ENCODE measurements around the gene BAZ1B.
"Not testable (repeated sequence)": the region's sequence is repeated elsewhere in the genome, so short reads cannot be mapped to it uniquely, and the experiment has no call there.

The BAZ1B gene, protein sequence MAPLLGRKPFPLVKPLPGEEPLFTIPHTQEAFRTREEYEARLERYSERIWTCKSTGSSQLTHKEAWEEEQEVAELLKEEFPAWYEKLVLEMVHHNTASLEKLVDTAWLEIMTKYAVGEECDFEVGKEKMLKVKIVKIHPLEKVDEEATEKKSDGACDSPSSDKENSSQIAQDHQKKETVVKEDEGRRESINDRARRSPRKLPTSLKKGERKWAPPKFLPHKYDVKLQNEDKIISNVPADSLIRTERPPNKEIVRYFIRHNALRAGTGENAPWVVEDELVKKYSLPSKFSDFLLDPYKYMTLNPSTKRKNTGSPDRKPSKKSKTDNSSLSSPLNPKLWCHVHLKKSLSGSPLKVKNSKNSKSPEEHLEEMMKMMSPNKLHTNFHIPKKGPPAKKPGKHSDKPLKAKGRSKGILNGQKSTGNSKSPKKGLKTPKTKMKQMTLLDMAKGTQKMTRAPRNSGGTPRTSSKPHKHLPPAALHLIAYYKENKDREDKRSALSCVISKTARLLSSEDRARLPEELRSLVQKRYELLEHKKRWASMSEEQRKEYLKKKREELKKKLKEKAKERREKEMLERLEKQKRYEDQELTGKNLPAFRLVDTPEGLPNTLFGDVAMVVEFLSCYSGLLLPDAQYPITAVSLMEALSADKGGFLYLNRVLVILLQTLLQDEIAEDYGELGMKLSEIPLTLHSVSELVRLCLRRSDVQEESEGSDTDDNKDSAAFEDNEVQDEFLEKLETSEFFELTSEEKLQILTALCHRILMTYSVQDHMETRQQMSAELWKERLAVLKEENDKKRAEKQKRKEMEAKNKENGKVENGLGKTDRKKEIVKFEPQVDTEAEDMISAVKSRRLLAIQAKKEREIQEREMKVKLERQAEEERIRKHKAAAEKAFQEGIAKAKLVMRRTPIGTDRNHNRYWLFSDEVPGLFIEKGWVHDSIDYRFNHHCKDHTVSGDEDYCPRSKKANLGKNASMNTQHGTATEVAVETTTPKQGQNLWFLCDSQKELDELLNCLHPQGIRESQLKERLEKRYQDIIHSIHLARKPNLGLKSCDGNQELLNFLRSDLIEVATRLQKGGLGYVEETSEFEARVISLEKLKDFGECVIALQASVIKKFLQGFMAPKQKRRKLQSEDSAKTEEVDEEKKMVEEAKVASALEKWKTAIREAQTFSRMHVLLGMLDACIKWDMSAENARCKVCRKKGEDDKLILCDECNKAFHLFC (N-terminal part only)

DNA sequence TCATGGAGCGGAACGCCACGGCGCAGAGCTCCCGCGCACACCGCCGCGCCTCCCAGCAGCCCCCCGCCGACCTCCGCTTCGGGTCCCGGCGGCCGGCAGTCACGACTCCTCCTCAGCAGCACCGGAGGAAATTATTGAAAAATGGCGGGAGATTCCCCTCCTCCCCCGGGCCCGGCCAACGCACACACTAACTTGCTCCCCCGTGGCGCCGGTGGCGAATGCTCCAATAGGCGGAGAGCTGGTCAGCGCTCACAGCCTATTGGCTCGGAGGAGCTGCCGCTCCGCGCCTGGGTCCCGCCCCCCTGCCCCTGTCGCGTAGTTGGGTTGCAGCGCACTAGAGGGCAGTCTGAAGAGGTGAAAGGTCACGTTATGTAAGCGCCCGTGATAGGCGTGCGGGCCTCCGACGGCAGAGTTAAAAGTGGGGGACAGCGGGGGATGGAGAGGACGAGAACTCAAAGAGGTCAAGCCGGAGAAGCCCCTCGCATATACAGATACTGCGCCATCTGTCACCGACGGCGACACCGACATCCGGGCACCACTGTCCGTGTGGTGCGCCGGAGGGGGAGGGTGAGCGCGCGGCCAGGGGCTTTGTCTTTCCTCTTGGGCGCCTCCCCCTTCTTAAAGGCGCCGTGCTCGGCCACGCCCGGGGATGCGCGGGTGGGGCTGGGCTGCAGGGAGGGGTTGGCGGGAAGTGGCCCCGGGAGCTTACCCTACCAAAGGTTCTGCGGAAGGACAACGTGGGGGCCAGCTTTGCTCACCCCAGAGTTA, at the start of gene BAZ1B:
Gene BAZ1B (minus strand): TSS at position 189 of the 768 bp plus-strand sequence. CDS start 360 bp downstream, outside the sequence.
- peak; percentile 93 for ATAC-seq
- Mint-ChIP-seq H3K9me3 (no peaks in the 10 kb centered on the region), H3K4me3 (peak within 1 kb of the TSS; percentile 94), H3K4me1 (peaks cover 68% of the 10 kb centered on the region), H3K27ac (peak within 1 kb of the TSS; percentile 97), H3K36me3 (ENCODE audit: low read depth) (peaks cover 38% of the 10 kb centered on the region), H3K27me3 (no peaks in the 10 kb centered on the region)
- peak; percentile 97 for DNase-seq

DNA sequence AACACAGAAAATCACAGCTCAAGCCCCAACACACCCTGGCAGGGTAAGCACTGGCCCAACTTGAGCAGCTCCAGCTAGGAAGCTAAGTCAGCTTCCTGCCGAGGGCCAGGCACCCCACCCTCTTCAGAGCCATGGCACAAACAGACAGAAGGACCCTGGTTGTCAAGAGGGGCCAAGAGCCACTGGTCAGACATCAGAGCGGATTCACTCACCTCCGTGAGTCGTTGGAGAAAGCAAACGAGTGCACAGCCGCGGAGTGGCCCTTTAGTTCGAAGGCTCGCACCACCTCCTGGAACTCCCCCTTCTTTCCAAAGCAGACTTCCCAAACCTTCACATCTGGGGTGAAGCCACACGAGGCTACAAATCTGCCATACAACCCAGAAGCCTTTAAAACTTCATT, 48.9 kb upstream of the BAZ1B start:
- DNase-seq (no peak), ATAC-seq (no peak)
- peaks cover 37% of the 10 kb centered on the region for H3K36me3 Mint-ChIP-seq (ENCODE audit: low read depth)
- no peak overlapping the region for H3K27ac Mint-ChIP-seq
- no peak overlapping the region for H3K4me3 Mint-ChIP-seq
- no peaks in the 10 kb centered on the region for H3K27me3 Mint-ChIP-seq
- H3K9me3 Mint-ChIP-seq, result no peaks in the 10 kb centered on the region
- H3K4me1 Mint-ChIP-seq, result peaks cover 16% of the 10 kb centered on the region

DNA sequence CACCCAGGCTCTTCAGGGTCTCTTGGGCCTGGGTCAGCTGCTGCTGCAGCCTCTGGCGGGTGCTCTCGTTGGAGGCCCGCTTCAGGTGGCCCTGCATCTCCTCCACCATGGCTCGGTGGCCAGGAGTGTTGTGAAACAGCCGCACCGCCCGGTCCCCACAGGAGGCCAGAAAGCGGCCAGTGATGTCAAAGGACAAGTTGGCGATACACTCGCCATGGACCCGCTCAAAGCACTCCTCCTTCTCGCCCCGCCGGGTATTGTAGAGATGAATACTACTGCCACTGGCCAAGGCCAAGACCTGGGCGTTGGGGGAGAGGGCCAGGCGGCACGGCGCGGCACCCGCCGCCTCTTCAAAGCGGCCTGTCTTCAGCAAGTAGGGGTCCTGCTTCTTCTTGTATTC, 48.4 kb upstream of the BAZ1B start:
- H3K36me3 Mint-ChIP-seq (ENCODE audit: low read depth), result peaks cover 37% of the 10 kb centered on the region
- no peaks in the 10 kb centered on the region for H3K9me3 Mint-ChIP-seq
- ATAC-seq, result no peak
- H3K27me3 Mint-ChIP-seq, result no peaks in the 10 kb centered on the region
- DNase-seq, result no peak
- H3K4me1 Mint-ChIP-seq, result peaks cover 20% of the 10 kb centered on the region
- no peak overlapping the region for H3K27ac Mint-ChIP-seq
- H3K4me3 Mint-ChIP-seq, result no peak overlapping the region

DNA sequence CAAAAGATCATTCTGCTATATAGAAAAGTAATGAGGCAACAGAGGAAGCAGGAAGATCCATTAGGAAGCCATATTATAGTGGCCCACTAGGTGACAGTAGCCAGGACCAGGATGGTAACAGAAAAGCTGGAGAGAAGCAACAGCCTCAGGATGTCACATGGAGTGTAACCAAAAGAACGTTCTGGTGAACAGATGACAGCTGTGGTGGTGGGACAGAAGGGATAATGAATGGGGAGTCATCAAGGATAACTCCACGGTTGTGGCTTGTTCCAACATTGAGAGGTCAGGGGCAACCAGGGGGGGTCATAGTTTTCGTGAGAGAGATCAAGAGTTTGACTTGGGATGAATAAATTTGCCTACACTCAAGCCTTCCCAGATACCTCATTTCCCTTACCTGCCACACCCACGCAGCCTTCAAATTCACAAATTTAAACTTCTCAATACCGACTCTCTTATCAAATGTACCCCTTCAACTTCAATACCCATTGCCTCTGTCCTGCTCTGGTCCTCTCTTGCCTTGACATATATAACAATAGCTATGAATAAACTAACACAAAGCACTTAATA, 47.0 kb upstream of the BAZ1B start:
- peaks cover 32% of the 10 kb centered on the region for H3K36me3 Mint-ChIP-seq (ENCODE audit: low read depth)
- H3K9me3 Mint-ChIP-seq, result no peaks in the 10 kb centered on the region
- DNase-seq, result no peak
- no peak for ATAC-seq
- no peaks in the 10 kb centered on the region for H3K27me3 Mint-ChIP-seq
- H3K4me3 Mint-ChIP-seq, result no peak overlapping the region
- H3K4me1 Mint-ChIP-seq, result peaks cover 19% of the 10 kb centered on the region
- no peak overlapping the region for H3K27ac Mint-ChIP-seq

DNA sequence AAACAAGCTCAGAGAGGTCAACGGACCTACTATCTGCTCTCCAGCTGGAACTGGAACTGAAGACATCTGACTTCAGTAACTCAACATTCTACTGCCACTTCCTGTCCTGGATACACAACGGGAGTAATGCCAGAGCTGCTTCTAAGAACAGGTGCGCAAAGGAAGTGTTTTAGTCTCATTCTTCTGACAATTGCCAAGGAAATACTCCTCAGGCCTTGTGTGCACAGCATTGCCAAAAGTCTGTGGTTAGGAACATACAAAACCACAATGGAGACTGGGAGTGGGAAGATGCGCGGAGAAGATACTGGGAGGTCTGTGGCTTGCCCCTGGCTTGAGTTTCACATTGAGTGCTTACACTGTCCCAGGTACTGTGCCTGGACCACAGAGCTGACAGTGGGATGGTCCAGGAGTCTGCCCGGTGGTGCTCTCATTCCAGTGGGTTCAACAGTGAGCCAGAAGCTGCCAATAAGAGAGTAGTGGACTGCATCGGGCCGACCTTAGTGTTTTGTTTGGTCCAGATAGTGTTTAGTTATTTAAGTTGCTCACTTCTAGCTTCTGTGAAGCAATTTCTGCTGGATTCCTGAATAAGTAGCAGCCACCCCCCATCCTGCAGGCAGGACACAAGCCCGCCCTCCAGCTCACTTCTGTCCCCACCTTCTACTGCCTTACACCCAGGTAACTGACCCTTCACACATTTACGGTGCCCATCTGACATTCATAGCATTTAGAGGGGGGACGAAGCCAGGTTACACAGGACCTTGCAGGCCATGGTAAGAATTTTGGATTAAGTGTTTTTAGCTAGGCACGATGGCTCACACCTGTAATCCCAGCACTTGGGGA, 46.0 kb upstream of the BAZ1B start:
- peaks cover 19% of the 10 kb centered on the region for H3K4me1 Mint-ChIP-seq
- DNase-seq (no peak), ATAC-seq (no peak)
- no peaks in the 10 kb centered on the region for H3K27me3 Mint-ChIP-seq
- H3K36me3 Mint-ChIP-seq (ENCODE audit: low read depth), result peaks cover 28% of the 10 kb centered on the region
- no peak overlapping the region for H3K27ac Mint-ChIP-seq
- no peaks in the 10 kb centered on the region for H3K9me3 Mint-ChIP-seq
- H3K4me3 Mint-ChIP-seq, result no peak overlapping the region

DNA sequence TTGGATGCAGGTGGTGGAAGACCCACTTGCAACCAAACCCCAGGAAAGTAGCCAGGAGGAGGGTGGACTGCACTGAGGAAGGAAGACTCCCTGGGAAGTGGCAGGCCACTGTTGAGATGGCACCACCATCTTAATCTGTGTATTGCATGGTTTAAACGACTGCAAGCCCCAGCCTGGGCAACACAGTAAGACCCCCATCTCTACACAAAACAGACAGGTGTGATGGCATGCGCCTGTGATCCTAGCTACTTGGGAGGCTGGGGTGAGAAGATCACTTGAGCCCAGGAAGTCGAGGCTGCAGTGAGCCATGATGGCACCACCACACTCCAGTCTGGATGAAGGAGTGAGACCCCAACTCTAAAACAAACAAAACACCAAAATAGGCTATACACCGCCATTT, 45.0 kb upstream of the BAZ1B start:
- no peak overlapping the region for H3K4me3 Mint-ChIP-seq
- ATAC-seq (no peak), DNase-seq (no peak)
- H3K27me3 Mint-ChIP-seq, result no peaks in the 10 kb centered on the region
- H3K4me1 Mint-ChIP-seq, result peaks cover 19% of the 10 kb centered on the region
- H3K9me3 Mint-ChIP-seq, result no peaks in the 10 kb centered on the region
- no peak overlapping the region for H3K27ac Mint-ChIP-seq
- peaks cover 22% of the 10 kb centered on the region for H3K36me3 Mint-ChIP-seq (ENCODE audit: low read depth)

DNA sequence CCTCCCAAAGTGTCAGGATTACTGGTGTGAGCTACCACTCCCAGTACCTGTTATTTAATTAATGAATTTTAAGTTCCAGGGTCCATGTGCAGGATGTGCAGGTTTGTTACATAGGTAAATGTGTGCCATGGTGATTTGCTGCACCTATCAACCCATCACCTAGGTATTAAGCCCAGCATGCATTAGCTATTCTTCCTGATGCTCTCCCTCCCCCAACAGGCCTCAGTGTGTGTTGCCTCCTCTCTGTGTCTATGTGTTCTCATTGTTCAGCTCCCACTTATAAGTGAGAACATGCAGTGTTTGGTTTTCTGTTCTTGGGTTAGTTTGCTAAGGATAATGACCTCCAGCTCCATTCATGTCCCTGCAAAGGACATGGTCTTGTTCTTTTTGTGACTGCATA, 44.3 kb upstream of the BAZ1B start:
- DNase-seq, ATAC-seq, H3K27me3 Mint-ChIP-seq, H3K9me3 Mint-ChIP-seq, H3K27ac Mint-ChIP-seq: not testable (repeated sequence)
- Mint-ChIP-seq H3K4me3 (peak overlapping the region; percentile 66), H3K36me3 (ENCODE audit: low read depth) (peaks cover 19% of the 10 kb centered on the region), H3K4me1 (peaks cover 19% of the 10 kb centered on the region)

DNA sequence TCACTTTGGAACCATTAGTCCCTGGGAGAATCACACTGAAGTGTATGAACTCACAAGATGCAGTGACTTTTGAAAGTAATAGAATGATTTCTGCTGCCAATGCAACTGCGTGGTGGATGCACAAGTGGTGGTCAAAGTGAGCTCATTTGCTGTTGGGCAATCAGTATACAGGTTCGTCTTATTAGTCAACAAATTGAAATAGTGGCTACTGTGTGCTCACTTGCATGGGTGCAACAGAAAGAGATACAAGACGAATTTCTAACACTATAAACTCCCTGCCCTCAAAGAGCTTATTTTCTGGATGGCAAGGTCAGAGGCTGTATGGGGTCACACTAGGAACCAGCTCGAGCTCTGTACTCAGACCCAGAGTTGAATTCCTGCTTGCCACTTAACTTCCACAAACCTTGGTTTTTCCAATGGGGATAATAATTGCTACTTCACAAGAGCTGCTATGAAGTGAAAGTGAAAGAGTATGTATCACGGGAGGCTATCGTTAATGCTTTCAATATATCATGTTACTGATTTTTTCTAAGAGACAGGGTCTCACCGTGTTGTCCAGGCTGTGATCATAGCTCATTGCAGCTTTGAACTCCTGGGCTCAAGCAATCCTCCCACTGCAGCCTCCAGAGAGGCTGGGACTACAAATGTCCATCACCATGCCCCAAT, 43.7 kb upstream of the BAZ1B start:
- Mint-ChIP-seq H3K4me3 (peak overlapping the region; percentile 66), H3K27ac (no peak overlapping the region), H3K9me3 (no peaks in the 10 kb centered on the region), H3K36me3 (ENCODE audit: low read depth) (peaks cover 14% of the 10 kb centered on the region), H3K4me1 (peaks cover 21% of the 10 kb centered on the region), H3K27me3 (no peaks in the 10 kb centered on the region)
- no peak for DNase-seq
- ATAC-seq, result no peak

DNA sequence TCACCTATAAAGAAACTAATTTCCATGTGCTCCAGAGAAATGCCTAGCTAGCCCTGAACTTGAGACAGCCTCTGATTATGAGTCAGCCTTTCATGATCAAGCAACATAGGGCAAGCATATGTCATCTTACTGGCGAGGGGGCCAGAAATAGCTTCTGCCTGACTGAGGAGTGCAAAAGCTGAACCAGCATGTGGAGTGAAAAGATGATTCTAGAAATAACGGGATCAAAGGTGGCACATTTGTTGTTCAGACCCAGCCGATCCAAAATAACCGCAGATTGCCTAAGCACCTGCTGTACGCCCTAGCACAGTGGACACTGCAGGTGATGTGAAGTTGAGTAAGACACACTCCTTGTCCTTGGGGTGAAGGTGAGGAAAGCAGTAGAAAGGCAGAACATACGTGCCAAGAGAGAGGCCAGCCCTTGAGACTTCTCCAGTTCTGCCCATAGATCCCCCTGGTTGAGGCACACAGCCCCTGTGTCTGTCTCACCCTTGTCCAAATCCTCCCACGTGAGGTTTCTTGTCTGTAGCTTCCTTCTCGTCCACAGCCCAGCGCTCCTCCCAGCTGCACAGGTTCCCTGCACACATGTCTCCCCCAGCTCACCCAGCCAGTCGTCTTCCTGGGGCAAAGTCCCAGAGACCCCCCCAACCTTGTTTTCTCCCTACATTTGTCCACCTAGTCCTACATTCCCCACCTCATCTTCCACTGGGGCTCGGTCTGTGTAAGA, 38.2 kb upstream of the BAZ1B start:
- H3K27me3 Mint-ChIP-seq, result no peaks in the 10 kb centered on the region
- H3K4me1 Mint-ChIP-seq, result peaks cover 31% of the 10 kb centered on the region
- no peak for DNase-seq
- no peak for ATAC-seq
- no peak overlapping the region for H3K4me3 Mint-ChIP-seq
- peaks cover 7% of the 10 kb centered on the region for H3K36me3 Mint-ChIP-seq (ENCODE audit: low read depth)
- no peaks in the 10 kb centered on the region for H3K9me3 Mint-ChIP-seq
- no peak overlapping the region for H3K27ac Mint-ChIP-seq

DNA sequence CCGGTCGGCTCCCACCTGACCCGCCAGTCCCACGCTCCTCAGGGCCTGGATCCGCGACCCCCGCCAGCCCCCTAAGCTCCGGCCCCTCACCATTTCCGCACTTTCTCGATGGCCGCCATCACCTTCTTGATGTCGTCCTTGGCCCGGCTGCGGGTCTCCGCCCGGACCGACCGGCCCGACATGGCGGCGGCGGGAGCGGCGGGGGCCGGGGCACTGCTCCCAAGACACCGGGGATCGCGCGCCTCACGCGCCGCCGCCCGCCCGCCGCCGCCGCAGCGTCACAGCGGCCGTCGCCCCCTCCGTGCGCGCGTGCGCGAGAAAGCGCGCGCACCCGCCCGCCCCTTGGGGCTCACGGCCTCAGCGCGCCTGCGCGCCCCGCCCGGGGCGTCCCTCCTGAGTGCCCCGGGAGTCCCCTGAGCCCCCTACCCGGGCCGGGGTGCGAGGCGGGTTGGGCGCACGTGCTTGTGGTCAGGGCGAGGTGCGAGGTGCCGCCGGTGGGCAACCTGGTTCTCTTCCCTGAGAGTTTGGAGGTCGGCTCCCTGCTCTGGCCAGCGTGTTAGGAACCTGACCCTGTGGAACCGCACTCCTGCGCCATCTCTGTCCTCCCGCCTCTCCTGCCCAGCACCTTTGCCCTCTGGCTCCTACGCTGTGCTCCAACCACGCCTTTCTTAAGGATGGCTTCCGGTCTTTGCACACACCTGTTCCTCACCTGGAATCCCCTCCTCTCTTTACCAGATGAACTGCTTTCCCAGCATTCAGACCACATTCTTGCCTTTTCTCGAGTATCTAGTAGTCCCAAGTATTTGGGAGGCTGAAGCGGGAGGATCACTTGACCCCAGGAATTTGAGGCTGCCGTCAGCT, 35.5 kb upstream of the BAZ1B start, which contains the start of gene BCL7B:
Gene BCL7B (minus strand): TSS at position 294 of the 861 bp plus-strand sequence. CDS start 112 bp downstream, at position 182.
- peak within 1 kb of the TSS; percentile 95 for H3K4me3 Mint-ChIP-seq
- H3K4me1 Mint-ChIP-seq, result peaks cover 44% of the 10 kb centered on the region
- ATAC-seq, result peak; percentile 59
- H3K27ac Mint-ChIP-seq, result peak within 1 kb of the TSS; percentile 87
- peak; percentile 80 for DNase-seq
- H3K27me3 Mint-ChIP-seq, result no peaks in the 10 kb centered on the region
- H3K36me3 Mint-ChIP-seq (ENCODE audit: low read depth), result peaks cover 16% of the 10 kb centered on the region
- no peaks in the 10 kb centered on the region for H3K9me3 Mint-ChIP-seq

DNA sequence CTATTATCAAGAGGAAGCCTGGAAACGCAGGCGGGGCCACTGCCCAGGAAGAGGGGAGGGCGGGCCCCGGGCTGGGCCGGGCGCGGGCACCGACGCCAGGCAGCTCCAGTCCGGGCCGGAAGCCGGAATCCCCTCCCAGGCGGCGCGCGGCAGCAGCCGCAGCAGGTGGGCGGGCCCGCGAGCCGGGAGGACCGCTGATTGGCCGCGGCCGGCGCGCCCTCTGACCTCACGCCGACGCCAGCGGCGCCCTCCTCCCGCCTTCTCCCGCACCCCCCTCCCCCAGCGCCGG, 35.0 kb upstream of the BAZ1B start:
- ATAC-seq (peak; percentile 94), DNase-seq (peak; percentile 94)
- H3K27ac Mint-ChIP-seq, result peak overlapping the region; percentile 68
- peak overlapping the region; percentile 95 for H3K4me3 Mint-ChIP-seq
- H3K27me3 Mint-ChIP-seq, result no peaks in the 10 kb centered on the region
- H3K36me3 Mint-ChIP-seq (ENCODE audit: low read depth), result peaks cover 20% of the 10 kb centered on the region
- peaks cover 49% of the 10 kb centered on the region for H3K4me1 Mint-ChIP-seq
- no peaks in the 10 kb centered on the region for H3K9me3 Mint-ChIP-seq

All from activated naive CD8-positive, alpha-beta T cell treated with anti-CD3 and anti-CD28 coated beads, Interleukin-2, amount 50 U/mL, for 24 hours (primary cell).